IMR-90 (cell line): Measurements from ENCODE around the gene CHST10. TPM values are rescaled to one million over a fixed set of nuclear protein-coding genes. Genes with fewer than 3 reads are reported as not detected.
A peak's percentile ranks its signal among the peaks of the same experiment; 100 is the strongest.

ENCODE experiments used
- ATAC-seq: fragments of 200-7000 bp; cut with Tn5 transposase; 2 replicates; pipeline ENCODE4 v1.9.1; 2020; ENCODE audit warnings: low read depth, mild to moderate bottlenecking, moderate library complexity
- BruUV-seq: library from RNA; stranded (reverse); fragments of 400-500 nt; replicated peaks from 2 replicates; lab custom pipeline; 2021; lab: Mats Ljungman, UMichigan
- CTCF ChIA-PET: fragments of 300-600 bp; formaldehyde crosslinking; extraction: SDS; loops from one replicate; lab custom pipeline; 2021; ENCODE audit warnings: antibody characterized with exemption; lab: Yijun Ruan, JAX
- POLR2A ChIA-PET: fragments of 300-600 bp; sonication (Branson Sonifier 250); formaldehyde crosslinking; loops from one replicate; lab custom pipeline; 2022; ENCODE audit warnings: antibody characterized with exemption; ENCODE audit not compliant: unreplicated experiment; lab: Charles Lee
- DNase-seq: peaks from one replicate; pipeline ENCODE4 v3.0.0; 2013
- H2AFZ ChIP-seq: replicated peaks from 2 replicates; pipeline ENCODE3; 2013; ENCODE audit warnings: low read length, mild to moderate bottlenecking; ENCODE audit not compliant: poor library complexity
- H2AK5ac ChIP-seq: 2 replicates; pipeline ENCODE4 v1.6.1; 2013; ENCODE audit warnings: low read depth, low read length, inconsistent platforms
- H2AK9ac ChIP-seq: replicated peaks from 2 replicates; pipeline ENCODE3; 2013; ENCODE audit warnings: mild to moderate bottlenecking, low read depth, low read length, moderate library complexity; ENCODE audit not compliant: poor library complexity
- H2BK120ac ChIP-seq: 2 replicates; pipeline ENCODE4 v1.6.1; 2013; ENCODE audit warnings: low read depth, low read length, inconsistent platforms
- H2BK15ac ChIP-seq: 3 replicates; pipeline ENCODE4 v1.6.1; 2013; ENCODE audit warnings: low read depth, low read length, inconsistent platforms
- H2BK20ac ChIP-seq: 2 replicates; pipeline ENCODE4 v1.6.1; 2013; ENCODE audit warnings: low read depth, mild to moderate bottlenecking, inconsistent platforms, low read length, moderate library complexity
- H2BK5ac ChIP-seq: 2 replicates; pipeline ENCODE4 v1.6.1; 2013; ENCODE audit warnings: mild to moderate bottlenecking, low read depth, low read length, inconsistent platforms; ENCODE audit not compliant: poor library complexity, severe bottlenecking
- H3K14ac ChIP-seq: replicated peaks from 2 replicates; pipeline ENCODE4 v1.6.1; 2013; ENCODE audit warnings: low read depth, low read length, inconsistent platforms
- H3K18ac ChIP-seq: 2 replicates; pipeline ENCODE4 v1.6.1; 2013; ENCODE audit warnings: low read depth, low read length, control low read depth
- H3K23ac ChIP-seq: 2 replicates; pipeline ENCODE4 v1.6.1; 2013; ENCODE audit warnings: low read depth, low read length, inconsistent platforms
- H3K27ac ChIP-seq: 2 replicates; pipeline ENCODE4 v1.5.1; 2013; ENCODE audit warnings: mild to moderate bottlenecking, control low read depth, low read length; ENCODE audit not compliant: insufficient read depth
- H3K27me3 ChIP-seq: 2 replicates; pipeline ENCODE4 v1.6.1; 2013; ENCODE audit warnings: low read length; ENCODE audit not compliant: control insufficient read depth, insufficient read depth
- H3K36me3 ChIP-seq: 2 replicates; pipeline ENCODE4 v1.6.1; 2013; ENCODE audit warnings: low read length, mixed read lengths; ENCODE audit not compliant: control insufficient read depth, insufficient read depth
- H3K4ac ChIP-seq: 2 replicates; pipeline ENCODE4 v1.6.1; 2013; ENCODE audit warnings: low read depth, low read length, inconsistent platforms
- H3K4me1 ChIP-seq: 2 replicates; pipeline ENCODE4 v1.6.1; 2013; ENCODE audit warnings: low read length, mixed read lengths; ENCODE audit not compliant: control insufficient read depth, insufficient read depth
- H3K4me2 ChIP-seq: 2 replicates; pipeline ENCODE4 v1.6.1; 2013; ENCODE audit warnings: low read depth, mild to moderate bottlenecking, control low read depth, low read length, moderate library complexity
- H3K4me3 ChIP-seq: 2 replicates; pipeline ENCODE4 v1.5.1; 2013; ENCODE audit warnings: low read depth, mild to moderate bottlenecking, control low read depth, low read length, moderate library complexity; ENCODE audit not compliant: insufficient read depth
- H3K56ac ChIP-seq: 2 replicates; pipeline ENCODE4 v1.6.1; 2013; ENCODE audit warnings: low read length, inconsistent platforms; ENCODE audit not compliant: insufficient read depth; ENCODE audit errors: extremely low read depth
- H3K79me1 ChIP-seq, 2 experiments: 2 replicates each; pipeline ENCODE4 v1.6.1; 2013; ENCODE audit warnings: low read length in 2 of 2, inconsistent platforms in 1 of 2, low read depth in 1 of 2
- H3K9ac ChIP-seq: 2 replicates; pipeline ENCODE4 v1.6.1; 2013; ENCODE audit warnings: low read depth, low read length, control low read depth
- H3K9me1 ChIP-seq: 2 replicates; pipeline ENCODE4 v1.6.1; 2013; ENCODE audit warnings: low read length, inconsistent platforms; ENCODE audit not compliant: insufficient read depth
- H3K9me3 ChIP-seq: 2 replicates; pipeline ENCODE4 v1.6.1; 2013; ENCODE audit warnings: low read length; ENCODE audit not compliant: control insufficient read depth, insufficient read depth
- H4K20me1 ChIP-seq: 2 replicates; pipeline ENCODE4 v1.6.1; 2013; ENCODE audit warnings: low read length, inconsistent platforms; ENCODE audit not compliant: insufficient read depth
- H4K5ac ChIP-seq: 2 replicates; pipeline ENCODE4 v1.6.1; 2013; ENCODE audit warnings: mild to moderate bottlenecking, low read depth, low read length, control low read depth
- H4K8ac ChIP-seq, 2 experiments: 2 replicates each; pipeline ENCODE4 v1.6.1; 2013; ENCODE audit warnings: low read depth in 2 of 2, low read length in 2 of 2, control low read depth in 1 of 2, inconsistent platforms in 1 of 2
- H4K91ac ChIP-seq: 2 replicates; pipeline ENCODE4 v1.6.1; 2013; ENCODE audit warnings: low read depth, low read length, inconsistent platforms; ENCODE audit not compliant: insufficient read depth
- BHLHE40 ChIP-seq: fragments of 150-350 bp; IDR thresholded peaks from 2 replicates; pipeline ENCODE4 v1.6.1; 2016; ENCODE audit warnings: mild to moderate bottlenecking, low read depth, low read length
- CEBPB ChIP-seq: IDR thresholded peaks from 2 replicates; pipeline ENCODE4 v1.6.1; 2012; ENCODE audit warnings: low read depth, low read length, improper control_type of control experiment
- CHD1 ChIP-seq: IDR thresholded peaks from 2 replicates; pipeline ENCODE4 v1.6.1; 2012; ENCODE audit warnings: low read depth, low read length, improper control_type of control experiment
- CTCF ChIP-seq: conservative IDR thresholded peaks from 2 replicates; pipeline ENCODE4 v1.5.1; 2012; ENCODE audit warnings: mild to moderate bottlenecking, low read depth, low read length, improper control_type of control experiment
- SMC3 ChIP-seq: fragments of 150-350 bp; IDR thresholded peaks from 2 replicates; pipeline ENCODE4 v1.6.1; 2016; ENCODE audit warnings: low read depth, mild to moderate bottlenecking, antibody characterized with exemption, low read length, moderate library complexity
- WGBS, 2 experiments: methylation state at CpG; one replicate each; pipeline versions ENCODE4 v1.1.5 to v1.1.7; 2013; ENCODE audit warnings: missing lambda C conversion rate in 2 of 2; ENCODE audit not compliant: insufficient read length in 1 of 2; ENCODE audit errors: extremely low coverage in 2 of 2; 5-methylcytosine and 5-hydroxymethylcytosine counted together
- dilution Hi-C: fragments of 300-500 bp; cut with HindIII; formaldehyde crosslinking; loops from one replicate; pipeline ENCODE4 v1.14.3; 2018; ENCODE audit warnings: low sequenced_read_pairs; ENCODE audit not compliant: unreplicated experiment
- in situ Hi-C: fragments of 300-500 bp; cut with MboI; formaldehyde crosslinking; loops from 3 replicates; pipeline ENCODE4 v1.14.3; 2019; ENCODE audit warnings: low sequenced_read_pairs, inconsistent platforms, mixed read lengths
- intact Hi-C: fragments of 100-400 bp; cut with micrococcal nuclease; formaldehyde crosslinking; loops from 2 replicates; pipeline ENCODE4 v1.10.0; 2022
- polyA plus RNA-seq, 3 experiments: library from polyadenylated mRNA; depleted of rRNA; stranded (reverse); fragments of >200 nt; gene quantifications; 2 replicates each; pipeline ENCODE4 v1.2.3, GENCODE V29; 2012; ENCODE audit warnings: low replicate concordance in 1 of 3
- total RNA-seq: library from RNA; depleted of rRNA; stranded (reverse); fragments of >200 nt; gene quantifications from 2 replicates; pipeline ENCODE4 v1.2.3, GENCODE V29; 2012

CHST10 gene
- total and polyA plus RNA-seq, 2 of the 4 experiments (the other 2 are of a cell fraction): 6.9 to 8.6 TPM

DNA sequence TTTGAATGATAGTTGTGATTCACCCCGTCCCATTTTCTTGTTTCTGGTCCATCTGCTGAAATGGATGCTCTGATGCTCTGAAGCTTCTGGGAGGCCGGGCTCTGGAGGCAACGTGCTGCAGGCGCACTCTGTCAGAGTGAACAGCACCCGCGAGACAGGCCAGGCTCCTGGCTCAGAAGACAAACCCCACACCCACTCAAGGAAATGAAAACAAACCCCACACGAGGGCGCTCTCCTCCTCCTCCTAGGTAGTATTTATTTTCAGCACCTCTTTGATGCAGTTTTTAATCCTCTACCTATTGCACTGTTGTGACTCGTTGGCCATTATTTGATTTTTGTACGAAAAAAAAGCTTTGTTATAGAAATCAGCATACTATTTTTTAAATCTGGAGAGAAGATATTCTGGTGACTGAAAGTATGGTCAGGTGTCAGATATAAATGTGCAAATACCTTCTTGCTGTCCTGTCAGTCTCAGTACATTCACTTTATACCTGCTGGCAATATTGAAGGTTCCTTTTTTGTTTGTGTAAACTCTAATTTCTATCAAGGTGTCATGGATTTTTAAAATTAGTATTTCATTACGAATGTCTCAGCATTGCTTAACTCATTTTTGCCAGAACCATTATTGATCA is 10.3 kb upstream of the CHST10 start:
- no peaks in the 10 kb centered on the region for H4K20me1 ChIP-seq
- DNase-seq (peak; percentile 38), ATAC-seq (peak; percentile 40; the same call in 1 of the 2 replicates)
- no peak overlapping the region for H3K18ac ChIP-seq
- H4K91ac ChIP-seq: no peak overlapping the region
- H2BK20ac ChIP-seq: no peak overlapping the region
- no peak overlapping the region for H3K14ac ChIP-seq
- H2AK5ac ChIP-seq: no peak overlapping the region
- no peak overlapping the region for H2BK120ac ChIP-seq
- intact Hi-C loops (loop anchor here (10.0 kb wide), 1 partner anchor 557 kb away; no protein-coding TSS in a partner anchor), in situ Hi-C loops (no loop called here), dilution Hi-C loops (no loop called here)
- no peak overlapping the region for H2BK5ac ChIP-seq
- H3K9ac ChIP-seq: no peak overlapping the region
- H3K9me3 ChIP-seq: no peaks in the 10 kb centered on the region
- no CpG with 5 or more reads among the region's 11 CpGs for WGBS, 2 experiments
- H3K4ac ChIP-seq: no peak overlapping the region
- H2AFZ ChIP-seq: no peak overlapping the region
- no peak overlapping the region for H4K8ac ChIP-seq
- TF ChIP-seq SMC3 (0 out of 2 replicates have a peak, but pooled peaks have one; percentile 18), CHD1 (no peak), BHLHE40 (no peak), CTCF (peak; percentile 50), CEBPB (no peak)
- H3K4me2 ChIP-seq: no peak overlapping the region
- H3K79me1 ChIP-seq: no peaks in the 10 kb centered on the region
- H3K4me3 ChIP-seq: no peak overlapping the region
- H3K4me1 ChIP-seq: no peaks in the 10 kb centered on the region
- POLR2A ChIA-PET: no interaction called here
- no peaks in the 10 kb centered on the region for H3K9me1 ChIP-seq
- no TSS peak for BruUV-seq
- no peak overlapping the region for H2BK15ac ChIP-seq
- H3K56ac ChIP-seq: no peak overlapping the region
- H4K5ac ChIP-seq: no peak overlapping the region
- H3K27ac ChIP-seq: no peak overlapping the region
- no peaks in the 10 kb centered on the region for H3K36me3 ChIP-seq
- CTCF ChIA-PET: no interaction called here
- no peak overlapping the region for H3K23ac ChIP-seq
- H3K27me3 ChIP-seq: peaks cover 17% of the 10 kb centered on the region
- no peak overlapping the region for H2AK9ac ChIP-seq
